Right atrium auricular region (tissue), 2 donors: ENCODE data around the gene SND1. TPM values are rescaled to one million over a fixed set of nuclear protein-coding genes. Genes with fewer than 3 reads are reported as not detected.

Experiments
- DNase-seq: peaks from one replicate; pipeline ENCODE4 v3.0.0-alpha.2; 2019; ENCODE audit warnings: low spot score
- H3K27ac ChIP-seq, 2 donors: fragments of 200-600 bp; sonication (generic); 1 replicate in 1 of 2; 2 replicates in 1 of 2; pipeline ENCODE4 v1.5.1; 2016 to 2019
- H3K27me3 ChIP-seq, 2 donors: fragments of 200-600 bp; sonication (generic); one replicate each; pipeline versions ENCODE4 v1.5.1 to v1.6.0; 2017 to 2019
- H3K36me3 ChIP-seq: fragments of 200-600 bp; sonication (generic); one replicate; pipeline ENCODE4 v1.5.1; 2016
- H3K4me1 ChIP-seq, 2 donors: fragments of 200-600 bp; sonication (generic); one replicate each; pipeline versions ENCODE4 v1.5.1 to v1.6.0; 2017 to 2019
- H3K4me3 ChIP-seq, 2 donors: fragments of 200-600 bp; sonication (generic); 1 replicate in 1 of 2; 2 replicates in 1 of 2; pipeline ENCODE4 v1.5.1; 2017 to 2019; ENCODE audit warnings: mild to moderate bottlenecking in 1 of 2, moderate library complexity in 1 of 2
- H3K9me3 ChIP-seq, 2 donors: fragments of 200-600 bp; sonication (generic); one replicate each; pipeline ENCODE4 v1.5.1; 2019
- total RNA-seq, 2 donors: library from RNA; depleted of rRNA; stranded (reverse); fragments of >200 nt; gene quantifications; one replicate each; pipeline ENCODE4 v1.1.0, GENCODE V29; 2016
- TF ChIP-seq, protein P1 (sequence below), 2 donors: fragments of 200-600 bp; sonication (generic); IDR thresholded peaks; one replicate each; pipeline ENCODE4 v1.5.1; 2019; ENCODE audit warnings: antibody characterized with exemption in 2 of 2

Gene SND1
- total RNA-seq, 2 donors from 2014 or later = 69.4 to 77.6 TPM

DNA sequence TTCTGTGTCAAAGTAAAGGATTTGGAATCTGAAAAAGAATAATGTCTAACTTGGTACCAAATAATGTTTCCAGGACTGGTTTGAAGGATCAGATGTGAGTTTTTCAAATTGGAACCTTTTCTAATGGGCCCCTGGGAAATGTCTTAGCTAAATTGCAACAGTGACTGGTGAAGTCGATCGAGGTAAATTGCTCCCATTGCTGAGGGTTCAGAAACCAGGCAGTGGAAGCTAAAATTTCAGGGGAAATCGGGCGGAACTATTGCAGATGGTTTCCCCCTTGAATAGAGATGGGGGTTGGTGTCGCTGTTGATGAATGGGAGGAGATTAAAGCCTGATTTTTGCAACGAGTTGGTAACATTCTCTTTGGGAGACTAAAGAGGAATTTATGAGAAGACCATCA lies 112.7 kb downstream of the SND1 start:
- Histone ChIP-seq H3K36me3 (no peaks in the 10 kb centered on the region), H3K27me3 (no peaks in the 10 kb centered on the region), H3K27ac (no peak overlapping the region), H3K9me3 (no peaks in the 10 kb centered on the region), H3K4me3 (no peak overlapping the region), H3K4me1 (peaks cover 0 to 7% of the 10 kb centered on the region in 2 donors)
- DNase-seq = no peak
- TF ChIP-seq, protein P1, sequence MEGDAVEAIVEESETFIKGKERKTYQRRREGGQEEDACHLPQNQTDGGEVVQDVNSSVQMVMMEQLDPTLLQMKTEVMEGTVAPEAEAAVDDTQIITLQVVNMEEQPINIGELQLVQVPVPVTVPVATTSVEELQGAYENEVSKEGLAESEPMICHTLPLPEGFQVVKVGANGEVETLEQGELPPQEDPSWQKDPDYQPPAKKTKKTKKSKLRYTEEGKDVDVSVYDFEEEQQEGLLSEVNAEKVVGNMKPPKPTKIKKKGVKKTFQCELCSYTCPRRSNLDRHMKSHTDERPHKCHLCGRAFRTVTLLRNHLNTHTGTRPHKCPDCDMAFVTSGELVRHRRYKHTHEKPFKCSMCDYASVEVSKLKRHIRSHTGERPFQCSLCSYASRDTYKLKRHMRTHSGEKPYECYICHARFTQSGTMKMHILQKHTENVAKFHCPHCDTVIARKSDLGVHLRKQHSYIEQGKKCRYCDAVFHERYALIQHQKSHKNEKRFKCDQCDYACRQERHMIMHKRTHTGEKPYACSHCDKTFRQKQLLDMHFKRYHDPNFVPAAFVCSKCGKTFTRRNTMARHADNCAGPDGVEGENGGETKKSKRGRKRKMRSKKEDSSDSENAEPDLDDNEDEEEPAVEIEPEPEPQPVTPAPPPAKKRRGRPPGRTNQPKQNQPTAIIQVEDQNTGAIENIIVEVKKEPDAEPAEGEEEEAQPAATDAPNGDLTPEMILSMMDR (IDR thresholded peaks at IDR 0.05) = no peak

DNA sequence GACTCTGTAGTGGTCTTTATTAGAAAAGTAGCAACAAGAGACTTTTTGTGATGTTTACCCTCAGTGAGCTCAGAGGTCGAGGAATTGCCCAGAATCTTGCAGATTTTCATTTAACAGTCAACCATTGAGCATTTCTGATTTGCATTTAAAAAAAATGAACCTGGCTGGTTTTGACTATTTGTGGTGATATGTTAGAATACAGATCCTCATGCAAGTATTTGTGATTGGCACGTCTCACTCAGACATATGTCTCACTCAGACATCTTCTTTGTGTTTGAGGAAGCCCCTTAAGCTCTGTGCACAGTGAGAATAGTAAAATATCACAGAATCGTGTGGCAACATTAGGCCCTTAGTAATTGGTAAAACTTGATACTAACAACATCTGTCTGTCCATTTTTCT lies 113.2 kb downstream of the SND1 start:
- Histone ChIP-seq H3K4me3 (no peak overlapping the region), H3K36me3 (no peaks in the 10 kb centered on the region), H3K4me1 (peaks cover 0 to 11% of the 10 kb centered on the region in 2 donors), H3K9me3 (no peaks in the 10 kb centered on the region), H3K27me3 (no peaks in the 10 kb centered on the region), H3K27ac (no peak overlapping the region)
- no peak for DNase-seq
- TF ChIP-seq, protein P1 (IDR thresholded peaks at IDR 0.05) = no peak

GRCh38 chr7:127766831-127767459 lies 115.0 kb downstream of the SND1 start:
- TF ChIP-seq, protein P1 (IDR thresholded peaks at IDR 0.05) = no peak

DNA sequence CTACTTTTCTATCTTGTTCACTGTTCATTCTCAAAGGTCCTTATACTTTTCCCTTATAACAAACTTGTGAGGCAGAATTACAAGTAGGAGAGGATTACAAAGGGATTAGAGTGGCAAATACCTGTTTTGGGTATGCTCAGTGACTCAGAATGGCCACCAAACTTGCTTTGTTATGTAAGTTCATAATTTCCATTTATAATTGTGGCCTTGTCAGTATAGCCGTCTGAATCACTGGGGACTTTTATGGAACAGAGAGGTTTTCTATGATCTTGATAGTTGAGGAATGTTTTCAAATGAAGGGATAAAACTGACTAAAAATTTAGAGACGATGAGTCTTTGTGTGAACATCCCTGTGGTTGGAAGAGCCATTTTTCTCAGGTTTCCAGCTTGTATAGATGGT lies 116.2 kb downstream of the SND1 start:
- Histone ChIP-seq H3K4me3 (no peak overlapping the region), H3K27ac (no peak overlapping the region), H3K9me3 (no peaks in the 10 kb centered on the region), H3K27me3 (no peaks in the 10 kb centered on the region), H3K4me1 (peaks cover 0 to 21% of the 10 kb centered on the region in 2 donors), H3K36me3 (no peaks in the 10 kb centered on the region)
- TF ChIP-seq, protein P1 (IDR thresholded peaks at IDR 0.05) = no peak
- DNase-seq = no peak

More at GRCh38 chr7:127766831-127767459, 115.0 kb downstream of the SND1 start:
- peaks cover 0 to 21% of the 10 kb centered on the region in 2 donors for H3K4me1 ChIP-seq
- H3K36me3 ChIP-seq = no peaks in the 10 kb centered on the region
- no peak for DNase-seq
- H3K4me3 ChIP-seq = no peak overlapping the region
- H3K9me3 ChIP-seq = no peaks in the 10 kb centered on the region
- H3K27me3 ChIP-seq = no peaks in the 10 kb centered on the region
- no peak overlapping the region for H3K27ac ChIP-seq

- H3K27ac ChIP-seq = no peak overlapping the region
- TF ChIP-seq, protein P1 (IDR thresholded peaks at IDR 0.05) = no peak
- H3K36me3 ChIP-seq = no peaks in the 10 kb centered on the region
- no peaks in the 10 kb centered on the region for H3K27me3 ChIP-seq
- no peak for DNase-seq
- H3K4me1 ChIP-seq = peaks cover 0 to 21% of the 10 kb centered on the region in 2 donors
- no peak overlapping the region for H3K4me3 ChIP-seq
- no peaks in the 10 kb centered on the region for H3K9me3 ChIP-seq
Observed at GRCh38 chr7:127769137-127769536, 117.1 kb downstream of the SND1 start.
